ENCODE results near the gene SORCS3.

DNA sequence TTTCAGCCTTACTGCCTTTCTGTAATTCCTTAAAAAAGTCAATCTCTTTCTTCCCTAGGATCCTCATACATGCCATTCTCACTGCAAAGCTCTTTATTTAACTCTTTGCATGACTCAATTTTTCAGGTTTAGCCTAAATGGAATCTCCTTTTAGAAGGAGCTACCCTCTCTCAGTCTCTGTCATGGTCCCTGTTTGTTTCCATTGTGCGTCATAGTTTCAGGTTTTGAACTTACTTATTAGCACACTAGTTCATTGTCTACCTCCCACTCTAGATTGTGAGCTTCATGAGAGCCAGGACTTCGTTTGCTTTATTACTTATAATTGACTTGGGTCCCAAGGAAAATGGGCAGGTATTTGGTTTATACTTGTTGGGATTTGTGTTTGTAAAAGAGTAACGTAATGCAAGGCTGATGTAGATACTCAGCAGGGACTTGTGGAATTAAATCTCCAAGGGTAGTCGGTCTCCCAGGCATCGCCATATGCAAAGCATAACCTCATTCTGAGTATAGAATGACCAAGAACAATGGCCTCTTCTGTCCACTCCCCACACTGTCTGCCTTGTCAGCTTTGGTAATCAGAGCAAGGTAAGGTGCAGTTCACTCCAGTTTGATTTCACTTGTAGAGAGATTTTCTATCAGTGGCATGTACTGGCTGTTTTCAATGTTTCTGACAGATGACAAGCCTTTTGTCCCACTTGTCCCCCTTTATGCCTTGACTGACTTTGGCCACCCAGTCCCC is 252.0 kb downstream of the SORCS3 start:
- TF ChIP-seq, protein P1, sequence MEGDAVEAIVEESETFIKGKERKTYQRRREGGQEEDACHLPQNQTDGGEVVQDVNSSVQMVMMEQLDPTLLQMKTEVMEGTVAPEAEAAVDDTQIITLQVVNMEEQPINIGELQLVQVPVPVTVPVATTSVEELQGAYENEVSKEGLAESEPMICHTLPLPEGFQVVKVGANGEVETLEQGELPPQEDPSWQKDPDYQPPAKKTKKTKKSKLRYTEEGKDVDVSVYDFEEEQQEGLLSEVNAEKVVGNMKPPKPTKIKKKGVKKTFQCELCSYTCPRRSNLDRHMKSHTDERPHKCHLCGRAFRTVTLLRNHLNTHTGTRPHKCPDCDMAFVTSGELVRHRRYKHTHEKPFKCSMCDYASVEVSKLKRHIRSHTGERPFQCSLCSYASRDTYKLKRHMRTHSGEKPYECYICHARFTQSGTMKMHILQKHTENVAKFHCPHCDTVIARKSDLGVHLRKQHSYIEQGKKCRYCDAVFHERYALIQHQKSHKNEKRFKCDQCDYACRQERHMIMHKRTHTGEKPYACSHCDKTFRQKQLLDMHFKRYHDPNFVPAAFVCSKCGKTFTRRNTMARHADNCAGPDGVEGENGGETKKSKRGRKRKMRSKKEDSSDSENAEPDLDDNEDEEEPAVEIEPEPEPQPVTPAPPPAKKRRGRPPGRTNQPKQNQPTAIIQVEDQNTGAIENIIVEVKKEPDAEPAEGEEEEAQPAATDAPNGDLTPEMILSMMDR (IDR thresholded peaks at IDR 0.05) = no peak
- no peak for TF ChIP-seq POLR2AphosphoS5 (IDR thresholded peaks at IDR 0.05; ENCODE audit: low read depth, low read length)
